HG03457 (cell line): ENCODE measurements around the gene LAMC1.

Source experiments
- ATAC-seq: cut with Tn5 transposase; IDR thresholded peaks from one replicate; pipeline ENCODE4 v1.9.1; 2021; ENCODE audit warnings: moderate number of reproducible peaks; ENCODE audit not compliant: unreplicated experiment

The LAMC1 gene

GRCh38 chr1:183180634-183181056, 157.4 kb downstream of the LAMC1 start:
- peak; percentile 69 for ATAC-seq

- no peak for ATAC-seq
These were observed 162.8 kb downstream of the LAMC1 start, which contains the start of gene LAMC2 for GRCh38 chr1:183185941-183186490. LAMC2 (plus strand) TSS chr1:183186264; CDS start chr1:183186353, 89 bp downstream.

- ATAC-seq: no peak
These were observed 163.6 kb downstream of the LAMC1 start for GRCh38 chr1:183186841-183187240.

DNA sequence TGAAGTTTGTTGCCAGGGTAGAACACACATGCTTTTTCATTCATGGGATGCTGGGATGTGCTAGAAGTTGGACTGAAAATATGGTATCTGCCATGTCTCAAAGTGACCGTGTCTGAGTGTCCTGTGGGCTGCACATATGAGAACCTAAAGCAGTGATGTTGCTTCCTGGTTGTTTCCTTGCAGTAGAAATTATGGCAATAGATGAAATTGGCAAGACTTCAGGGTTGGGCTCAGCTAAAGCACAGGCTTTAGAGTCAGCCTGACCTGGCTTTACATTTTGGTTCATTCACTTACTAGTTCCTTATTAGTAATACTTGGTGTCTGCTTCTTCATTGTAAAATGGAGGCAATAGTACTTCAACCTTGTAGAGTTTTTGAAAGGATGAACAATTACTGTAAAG, 165.0 kb downstream of the LAMC1 start:
- no peak for ATAC-seq

DNA sequence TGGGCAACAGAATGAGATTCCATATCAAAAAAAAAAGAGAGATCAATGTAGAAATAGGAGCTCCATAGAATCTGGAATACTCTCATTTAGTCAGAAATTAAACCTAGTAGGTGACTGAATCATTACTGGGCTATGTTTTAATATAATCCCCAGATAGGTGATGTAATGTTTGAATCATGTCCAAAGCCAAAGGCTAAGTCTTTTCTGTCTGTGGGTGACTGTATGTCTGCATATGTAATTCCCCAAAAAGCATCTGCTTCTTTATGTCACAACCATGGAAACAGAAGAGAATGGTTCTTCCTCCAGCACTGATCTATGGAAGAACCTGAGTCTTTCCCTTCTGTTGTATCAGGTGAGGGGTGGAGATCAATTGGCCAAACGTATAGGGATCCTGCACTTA, 168.6 kb downstream of the LAMC1 start:
- no peak for ATAC-seq

GRCh38 chr1:183193963-183194525, 170.8 kb downstream of the LAMC1 start:
- no peak for ATAC-seq

GRCh38 chr1:183194527-183195141, 171.4 kb downstream of the LAMC1 start:
- peak; percentile 93 for ATAC-seq

GRCh38 chr1:183195142-183195574, 171.9 kb downstream of the LAMC1 start:
- ATAC-seq: peak; percentile 35
